GM12878 (cell line): ENCODE data around the gene CNOT2. TPM values are rescaled to one million over a fixed set of nuclear protein-coding genes. Genes with fewer than 3 reads are reported as not detected.

Experiments
- ATAC-seq: fragments of 200-7000 bp; cut with Tn5 transposase; 3 replicates; pipeline ENCODE4 v1.9.1; 2020; ENCODE audit warnings: mild to moderate bottlenecking, moderate library complexity
- BruUV-seq: library from RNA; stranded (reverse); fragments of 400-500 nt; replicated peaks from 2 replicates; lab custom pipeline; 2021; lab: Mats Ljungman, UMichigan
- CTCF ChIA-PET: fragments of 300-600 bp; sonication (Branson Sonifier 250); formaldehyde crosslinking; extraction: SDS; loops from one replicate; lab custom pipeline; 2021; ENCODE audit warnings: inconsistent platforms; lab: Yijun Ruan, JAX
- POLR2A ChIA-PET: fragments of 350-600 bp; formaldehyde crosslinking; extraction: SDS; loops from one replicate; lab custom pipeline; 2021; ENCODE audit warnings: inconsistent platforms; lab: Charles Lee
- RAD21 ChIA-PET: fragments of 300-600 bp; sonication (Branson Sonifier 250); formaldehyde crosslinking; loops from one replicate; lab custom pipeline; 2023; ENCODE audit warnings: antibody characterized with exemption; ENCODE audit not compliant: unreplicated experiment; lab: Charles Lee
- SMC1A ChIA-PET: fragments of 300-600 bp; sonication (Branson Sonifier 250); formaldehyde crosslinking; loops from one replicate; lab custom pipeline; 2023; ENCODE audit not compliant: unreplicated experiment, uncharacterized antibody; lab: Charles Lee
- DNase-seq: peaks from one replicate; pipeline ENCODE4 v3.0.0-alpha.2; 2011; ENCODE audit warnings: low read depth, low spot score
- FAIRE-seq: peaks from 3 replicates; lab custom pipeline; 2011; peaks lifted over from hg19 to GRCh38; lab: Jason Lieb, UNC
- H2AFZ ChIP-seq: 2 replicates; pipeline ENCODE4 v1.6.0; 2011; ENCODE audit warnings: low read depth, low read length, control low read depth; ENCODE audit not compliant: control insufficient read depth
- H3K27ac ChIP-seq: 2 replicates; pipeline ENCODE4 v1.5.1; 2011; ENCODE audit warnings: control low read depth; ENCODE audit not compliant: control insufficient read depth, insufficient read depth
- H3K27me3 ChIP-seq, 2 experiments: replicated peaks in 1 of 2; 2 replicates each; pipeline versions ENCODE4 v1.6.0 to v1.6.1; 2011; ENCODE audit warnings: low read length in 1 of 2; ENCODE audit not compliant: control insufficient read depth in 2 of 2, insufficient read depth in 2 of 2
- H3K36me3 ChIP-seq, 2 experiments: 2 replicates each; pipeline ENCODE4 v1.5.1; 2011; ENCODE audit warnings: low read length in 1 of 2; ENCODE audit not compliant: control insufficient read depth in 2 of 2, insufficient read depth in 2 of 2
- H3K4me1 ChIP-seq: 2 replicates; pipeline ENCODE4 v1.6.1; 2011; ENCODE audit warnings: mild to moderate bottlenecking, low read length, moderate library complexity, mixed read lengths; ENCODE audit not compliant: control insufficient read depth, insufficient read depth
- H3K4me2 ChIP-seq: 2 replicates; pipeline ENCODE4 v1.6.0; 2011; ENCODE audit warnings: control low read depth; ENCODE audit not compliant: control insufficient read depth, insufficient read depth
- H3K4me3 ChIP-seq: fragments of 200-600 bp; sonication (generic); 2 replicates; pipeline ENCODE4 v1.5.1; 2016
- H3K79me2 ChIP-seq: 2 replicates; pipeline ENCODE4 v1.6.0; 2011; ENCODE audit warnings: low read length; ENCODE audit not compliant: control insufficient read depth, insufficient read depth
- H3K9ac ChIP-seq: 2 replicates; pipeline ENCODE4 v1.8.0; 2011; ENCODE audit warnings: low read length, control low read depth, mixed read lengths; ENCODE audit not compliant: control insufficient read depth, insufficient read depth
- H3K9me3 ChIP-seq: replicated peaks from 3 replicates; pipeline ENCODE4 v1.5.1; 2011; ENCODE audit warnings: mild to moderate bottlenecking, low read length; ENCODE audit not compliant: control insufficient read depth, insufficient read depth
- H4K20me1 ChIP-seq: 2 replicates; pipeline ENCODE4 v1.6.0; 2011; ENCODE audit not compliant: control insufficient read depth, insufficient read depth
- BHLHE40 ChIP-seq, 2 experiments: fragments of 450-650 bp in 1 of 2; IDR thresholded peaks; 2 replicates each; pipeline ENCODE4 v1.6.1; 2011 to 2017; ENCODE audit warnings: low read depth in 2 of 2, borderline replicate concordance in 1 of 2, improper control_type of control experiment in 1 of 2, low read length in 1 of 2, mild to moderate bottlenecking in 1 of 2
- CREB1 ChIP-seq: IDR thresholded peaks from 2 replicates; pipeline ENCODE4 v1.6.1; 2012; ENCODE audit warnings: low read depth, mild to moderate bottlenecking, inconsistent platforms
- EED ChIP-seq: sonication (generic); IDR thresholded peaks from 2 replicates; pipeline ENCODE4 v1.6.1; 2016; ENCODE audit warnings: antibody characterized with exemption, low read depth
- EGR1 ChIP-seq, 2 experiments: IDR thresholded peaks; 1 replicate in 1 of 2; 2 replicates in 1 of 2; pipeline ENCODE4 v1.6.1; 2011 to 2012; ENCODE audit warnings: low read depth in 2 of 2, low read length in 2 of 2, borderline replicate concordance in 1 of 2, mild to moderate bottlenecking in 1 of 2, moderate library complexity in 1 of 2
- GABPA ChIP-seq: IDR thresholded peaks from 2 replicates; pipeline ENCODE4 v1.6.1; 2014; ENCODE audit warnings: antibody characterized with exemption, low read depth, mild to moderate bottlenecking, inconsistent platforms
- HDGF ChIP-seq: fragments of 450-650 bp; IDR thresholded peaks from 2 replicates; pipeline ENCODE4 v1.6.1; 2016; ENCODE audit warnings: antibody characterized with exemption
- KDM1A ChIP-seq: fragments of 200-600 bp; sonication (generic); IDR thresholded peaks from 2 replicates; pipeline ENCODE4 v1.6.1; 2016; ENCODE audit warnings: borderline replicate concordance
- MTA2 ChIP-seq: fragments of 450-650 bp; IDR thresholded peaks from 2 replicates; pipeline ENCODE4 v1.6.1; 2016; ENCODE audit warnings: low read depth, mild to moderate bottlenecking, moderate library complexity
- MYB ChIP-seq: fragments of 150-350 bp; IDR thresholded peaks from 2 replicates; pipeline ENCODE4 v1.6.1; 2014; ENCODE audit warnings: mild to moderate bottlenecking, low read depth, low read length, borderline replicate concordance
- NR2C1 ChIP-seq: fragments of 450-650 bp; IDR thresholded peaks from 2 replicates; pipeline ENCODE4 v1.6.1; 2017; ENCODE audit warnings: antibody characterized with exemption, mild to moderate bottlenecking, moderate library complexity
- RB1 ChIP-seq: fragments of 450-650 bp; formaldehyde crosslinking; IDR thresholded peaks from 2 replicates; pipeline ENCODE4 v1.6.1; 2017; ENCODE audit warnings: mild to moderate bottlenecking, borderline replicate concordance
- RBBP5 ChIP-seq: fragments of 200-600 bp; sonication (generic); conservative IDR thresholded peaks from 2 replicates; pipeline ENCODE4 v1.6.1; 2016
- TCF7 ChIP-seq: IDR thresholded peaks from 2 replicates; pipeline ENCODE4 v1.6.1; 2014; ENCODE audit warnings: antibody characterized with exemption, borderline replicate concordance
- USF1 ChIP-seq: IDR thresholded peaks from 2 replicates; pipeline ENCODE4 v1.6.1; 2011; ENCODE audit warnings: borderline replicate concordance, low read depth, mild to moderate bottlenecking, moderate library complexity, mixed read lengths, low read length; ENCODE audit not compliant: insufficient read depth; ENCODE audit errors: extremely low read length
- WRNIP1 ChIP-seq: IDR thresholded peaks from 2 replicates; pipeline ENCODE4 v1.6.1; 2011; ENCODE audit warnings: low read depth, low read length, improper control_type of control experiment, borderline replicate concordance
- ZNF622 ChIP-seq: fragments of 450-650 bp; IDR thresholded peaks from 2 replicates; pipeline ENCODE4 v1.6.1; 2017; ENCODE audit warnings: mild to moderate bottlenecking, inconsistent platforms
- WGBS: methylation state at CpG from one replicate; pipeline ENCODE4 v1.1.6; 2016; ENCODE audit warnings: low lambda C conversion rate; ENCODE audit not compliant: insufficient replicate concordance, insufficient coverage; ENCODE audit errors: missing lambda C conversion rate; 5-methylcytosine and 5-hydroxymethylcytosine counted together
- in situ Hi-C: fragments of 300-500 bp; cut with MboI; formaldehyde crosslinking; loops from 9 replicates; pipeline ENCODE4 v1.14.3; 2018; ENCODE audit warnings: mixed read lengths
- intact Hi-C: fragments of 100-400 bp; cut with micrococcal nuclease; formaldehyde crosslinking; loops from one replicate; pipeline ENCODE4 v1.14.2; 2022; ENCODE audit not compliant: unreplicated experiment
- polyA plus RNA-seq, 11 experiments: library from polyadenylated mRNA; depleted of rRNA in 4 of 11; unstranded in 6 of 11; stranded (reverse) in 5 of 11; fragments of >200 nt; fragmentation: Nextera tagmentation in 4 of 11; fragmentation: Illumina TruSeq in 1 of 11; extraction: Ambion mirVana in 4 of 11; extraction: Trizol in 1 of 11; gene quantifications; 1 replicate in 1 of 11; 2 replicates in 10 of 11; pipeline versions ENCODE4 v1.2.1 to v1.2.3, GENCODE V29; 2011 to 2016; ENCODE audit warnings: inconsistent platforms in 2 of 11, missing spikeins in 2 of 11, low read depth in 1 of 11
- total RNA-seq, 4 experiments: library from RNA; depleted of rRNA in 3 of 4; stranded (reverse); fragments of >200 nt in 3 of 4; fragmentation: Illumina TruSeq in 1 of 4; extraction: Trizol in 1 of 4; gene quantifications; 2 replicates each; pipeline versions ENCODE4 v1.2.1 to v1.2.3, GENCODE V29; 2013 to 2021
- TF ChIP-seq, protein P1 (sequence below): fragments of 450-650 bp; IDR thresholded peaks from 2 replicates; pipeline ENCODE4 v1.6.1; 2018; ENCODE audit warnings: borderline replicate concordance, mild to moderate bottlenecking; ENCODE audit not compliant: partially characterized antibody

Gene CNOT2
- total and polyA plus RNA-seq, 10 of the 15 experiments (the other 5 are each of a cell fraction or from before 2014, with no cell fraction given), result 37.9 to 127 (median 82.4) TPM

GRCh38 chr12:70251661-70252060 is 8.4 kb downstream of the CNOT2 start (continued):
- no peak for TF ChIP-seq EGR1 (IDR thresholded peaks at IDR 0.05; ENCODE audit: borderline replicate concordance in 1 of 2, low read depth in 2 of 2, low read length in 2 of 2)
- TF ChIP-seq, all 136 proteins: peak for 0

DNA sequence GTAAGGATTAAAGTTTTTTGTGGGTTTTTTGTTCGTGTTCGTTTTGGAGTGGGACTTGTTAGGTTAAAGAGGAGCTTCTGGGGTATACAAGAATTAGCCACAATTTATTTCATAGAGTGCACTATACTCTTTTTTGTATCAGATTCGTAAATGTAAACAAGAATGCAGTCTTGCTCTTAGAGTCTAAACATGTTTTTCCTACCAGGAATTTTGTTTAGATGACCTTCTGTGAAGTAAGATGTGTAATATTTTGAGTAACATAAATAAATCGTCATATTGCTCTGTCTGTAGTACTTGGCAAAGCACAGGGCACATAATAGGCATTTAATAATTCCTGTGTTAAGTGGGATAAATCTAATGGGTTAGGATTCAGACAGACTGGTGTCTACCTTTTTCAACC is 9.6 kb downstream of the CNOT2 start:
- RAD21 ChIA-PET, result no interaction called here
- Histone ChIP-seq H3K4me1 (no peaks in the 10 kb centered on the region), H3K79me2 (peaks cover 88% of the 10 kb centered on the region), H3K9me3 (no peaks in the 10 kb centered on the region), H3K27ac (no peak overlapping the region), H3K9ac (no peak overlapping the region), H3K27me3 (no peaks in the 10 kb centered on the region), H3K4me2 (no peak overlapping the region), H4K20me1 (no peaks in the 10 kb centered on the region), H2AFZ (no peak overlapping the region), H3K4me3 (no peak overlapping the region), H3K36me3 (no peaks in the 10 kb centered on the region; a peak in 1 of 4 replicates)
- SMC1A ChIA-PET, result interaction anchor here (1.3 kb wide), 1 partner anchor 8 kb away, joined by 3 read pairs; no protein-coding TSS in a partner anchor
- intact Hi-C loops (no loop called here), in situ Hi-C loops (no loop called here)
- ATAC-seq (no peak), FAIRE-seq (no peak), DNase-seq (no peak)
- CTCF ChIA-PET, result no interaction called here
- 89% methylated on average over 4 of the region's 4 CpGs for WGBS
- POLR2A ChIA-PET, result interaction anchor here (0.9 kb wide), 1 partner anchor 44 kb away, joined by 3 read pairs; no protein-coding TSS in a partner anchor
- no TSS peak for BruUV-seq
- TF ChIP-seq BHLHE40 (IDR thresholded peaks at IDR 0.05; ENCODE audit: borderline replicate concordance in 1 of 2, low read depth in 2 of 2, low read length in 1 of 2) (no peak), NR2C1 (no peak), RB1 (no peak), WRNIP1 (no peak), USF1 (no peak), EED (no peak), MTA2 (no peak), TCF7 (no peak), MYB (no peak), KDM1A (no peak), HDGF (no peak), ZNF622 (no peak), CREB1 (no peak), GABPA (no peak), RBBP5 (no peak)
- TF ChIP-seq, protein P1, sequence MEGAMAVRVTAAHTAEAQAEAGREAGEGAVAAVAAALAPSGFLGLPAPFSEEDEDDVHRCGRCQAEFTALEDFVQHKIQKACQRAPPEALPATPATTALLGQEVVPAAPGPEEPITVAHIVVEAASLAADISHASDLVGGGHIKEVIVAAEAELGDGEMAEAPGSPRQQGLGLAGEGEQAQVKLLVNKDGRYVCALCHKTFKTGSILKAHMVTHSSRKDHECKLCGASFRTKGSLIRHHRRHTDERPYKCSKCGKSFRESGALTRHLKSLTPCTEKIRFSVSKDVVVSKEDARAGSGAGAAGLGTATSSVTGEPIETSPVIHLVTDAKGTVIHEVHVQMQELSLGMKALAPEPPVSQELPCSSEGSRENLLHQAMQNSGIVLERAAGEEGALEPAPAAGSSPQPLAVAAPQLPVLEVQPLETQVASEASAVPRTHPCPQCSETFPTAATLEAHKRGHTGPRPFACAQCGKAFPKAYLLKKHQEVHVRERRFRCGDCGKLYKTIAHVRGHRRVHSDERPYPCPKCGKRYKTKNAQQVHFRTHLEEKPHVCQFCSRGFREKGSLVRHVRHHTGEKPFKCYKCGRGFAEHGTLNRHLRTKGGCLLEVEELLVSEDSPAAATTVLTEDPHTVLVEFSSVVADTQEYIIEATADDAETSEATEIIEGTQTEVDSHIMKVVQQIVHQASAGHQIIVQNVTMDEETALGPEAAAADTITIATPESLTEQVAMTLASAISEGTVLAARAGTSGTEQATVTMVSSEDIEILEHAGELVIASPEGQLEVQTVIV, result no peak
